B cell (primary cell): ENCODE data around the gene CXCL8. TPM values are rescaled to one million over a fixed set of nuclear protein-coding genes. Genes with fewer than 3 reads are reported as not detected.

Experiments used
- ATAC-seq: fragments of 200-7000 bp; cut with Tn5 transposase; one replicate; pipeline ENCODE4 v1.10.0; 2021; ENCODE audit warnings: low read depth, mild to moderate bottlenecking, moderate number of reproducible peaks, moderate library complexity
- CTCF ChIA-PET: fragments of 350-600 bp; sonication (Branson Sonifier 250); formaldehyde crosslinking; loops from one replicate; lab custom pipeline; 2021; ENCODE audit warnings: antibody characterized with exemption, inconsistent platforms; lab: Charles Lee
- POLR2A ChIA-PET: fragments of 350-600 bp; sonication (Branson Sonifier 250); formaldehyde crosslinking; loops from one replicate; lab custom pipeline; 2021; ENCODE audit warnings: antibody characterized with exemption; lab: Charles Lee
- DNase-seq: peaks from one replicate; pipeline ENCODE4 v3.0.0; 2013
- H2AFZ ChIP-seq: 2 replicates; pipeline ENCODE4 v1.6.1; 2012; ENCODE audit warnings: mild to moderate bottlenecking, low read depth, low read length; ENCODE audit not compliant: insufficient read depth, poor library complexity, severe bottlenecking
- H3K27ac ChIP-seq, 2 donors: 1 replicate in 1 of 2; 2 replicates in 1 of 2; pipeline ENCODE4 v1.5.1; 2012 to 2013; ENCODE audit warnings: low read length in 2 of 2, mild to moderate bottlenecking in 2 of 2, moderate library complexity in 1 of 2
- H3K27me3 ChIP-seq, 4 experiments: fragments of 200-600 bp in 1 of 4; sonication (generic) in 1 of 4; replicated peaks in 1 of 4; 1 replicate in 2 of 4; 2 replicates in 2 of 4; pipeline versions ENCODE4 v1.6.1 to v1.7.0; 2013 to 2016; ENCODE audit warnings: low read length in 3 of 4, mild to moderate bottlenecking in 2 of 4, mixed read lengths in 1 of 4, moderate library complexity in 1 of 4; ENCODE audit not compliant: insufficient read depth in 4 of 4, control insufficient read depth in 3 of 4; ENCODE audit errors: control extremely low read depth in 1 of 4
- H3K36me3 ChIP-seq, 2 experiments: replicated peaks in 1 of 2; 1 replicate in 1 of 2; 2 replicates in 1 of 2; pipeline versions ENCODE4 v1.6.1 to v1.7.1; 2013; ENCODE audit warnings: low read length in 1 of 2; ENCODE audit not compliant: insufficient read depth in 2 of 2, control insufficient read depth in 1 of 2; ENCODE audit errors: control extremely low read depth in 1 of 2, extremely low read depth in 1 of 2
- H3K4me1 ChIP-seq, 2 donors: fragments of 200-600 bp in 1 of 2; sonication (generic) in 1 of 2; 1 replicate in 1 of 2; 2 replicates in 1 of 2; pipeline versions ENCODE4 v1.5.1 to v1.6.1; 2013 to 2017; ENCODE audit warnings: low read length in 2 of 2; ENCODE audit not compliant: control insufficient read depth in 2 of 2, insufficient read depth in 2 of 2
- H3K4me2 ChIP-seq: replicated peaks from 2 replicates; pipeline ENCODE3; 2012; ENCODE audit warnings: mild to moderate bottlenecking, low read depth, low read length; ENCODE audit not compliant: poor library complexity, severe bottlenecking
- H3K4me3 ChIP-seq, 5 experiments: fragments of 200-600 bp in 1 of 5; sonication (generic) in 1 of 5; 1 replicate in 3 of 5; 2 replicates in 2 of 5; pipeline versions ENCODE4 v1.5.1 to v1.7.0; 2011 to 2016; ENCODE audit warnings: low read length in 4 of 5, mild to moderate bottlenecking in 4 of 5, low read depth in 2 of 5, control low read depth in 1 of 5, moderate library complexity in 1 of 5; ENCODE audit not compliant: insufficient read depth in 1 of 5; ENCODE audit errors: control extremely low read depth in 1 of 5, extremely low read depth in 1 of 5
- H3K79me2 ChIP-seq: fragments of 200-600 bp; sonication (generic); one replicate; pipeline ENCODE4 v1.6.0; 2016; ENCODE audit warnings: low read length; ENCODE audit not compliant: control insufficient read depth, insufficient read depth
- H3K9ac ChIP-seq: fragments of 200-600 bp; sonication (generic); 2 replicates; pipeline ENCODE4 v1.6.1; 2017; ENCODE audit warnings: mild to moderate bottlenecking, low read length, moderate library complexity
- H3K9me3 ChIP-seq, 3 donors: one replicate each; pipeline versions ENCODE4 v1.6.1 to v1.7.1; 2013; ENCODE audit warnings: low read length in 2 of 3; ENCODE audit not compliant: control insufficient read depth in 2 of 3, insufficient read depth in 1 of 3; ENCODE audit errors: control extremely low read depth in 1 of 3
- H4K20me1 ChIP-seq: 2 replicates; pipeline ENCODE4 v1.6.0; 2012; ENCODE audit warnings: mild to moderate bottlenecking, low read length; ENCODE audit not compliant: insufficient read depth, control insufficient read depth, poor library complexity, severe bottlenecking
- H3K27ac Mint-ChIP-seq: one replicate; pipeline ENCODE4 v1.8.0; 2021; ENCODE audit warnings: mixed read lengths
- H3K27me3 Mint-ChIP-seq: one replicate; pipeline ENCODE4 v1.8.0; 2021; ENCODE audit warnings: mixed read lengths
- H3K4me1 Mint-ChIP-seq: one replicate; pipeline ENCODE4 v1.8.0; 2021; ENCODE audit warnings: mixed read lengths
- H3K4me3 Mint-ChIP-seq: one replicate; pipeline ENCODE4 v1.8.0; 2021; ENCODE audit warnings: mixed read lengths
- H3K9me3 Mint-ChIP-seq: one replicate; pipeline ENCODE4 v1.8.0; 2022; ENCODE audit warnings: mixed read lengths; ENCODE audit not compliant: insufficient read depth
- EZH2 ChIP-seq: IDR thresholded peaks from 2 replicates; pipeline ENCODE4 v1.6.1; 2012; ENCODE audit warnings: borderline replicate concordance, low read depth, mild to moderate bottlenecking, moderate library complexity, low read length; ENCODE audit not compliant: insufficient read depth, poor library complexity, severe bottlenecking
- WGBS: methylation state at CpG from one replicate; pipeline ENCODE4 v1.1.5; 2013; ENCODE audit warnings: missing lambda C conversion rate; ENCODE audit not compliant: insufficient coverage; 5-methylcytosine and 5-hydroxymethylcytosine counted together
- intact Hi-C: fragments of 100-400 bp; cut with micrococcal nuclease; formaldehyde crosslinking; loops from one replicate; pipeline ENCODE4 v1.10.0; 2022
- polyA plus RNA-seq: library from polyadenylated mRNA; depleted of rRNA; stranded (reverse); fragments of >200 nt; gene quantifications from 2 replicates; pipeline ENCODE4 v1.2.3, GENCODE V29; 2012
- total RNA-seq, 2 donors: library from RNA; stranded (reverse); fragments of 120-200 nt in 1 of 2; gene quantifications; 1 replicate in 1 of 2; 2 replicates in 1 of 2; pipeline versions ENCODE4 v1.2.3 to v1.2.4, GENCODE V29; 2013 to 2022
- TF ChIP-seq, protein P1 (sequence below): fragments of 200-600 bp; IDR thresholded peaks from one replicate; pipeline ENCODE4 v1.8.0; 2022; ENCODE audit warnings: antibody characterized with exemption, mild to moderate bottlenecking

CXCL8 gene
- total and polyA plus RNA-seq, 2 donors (not counting 1 experiment from before 2014, with no cell fraction given): 0.32 to 7.5 TPM

- ChIA-PET CTCF (interaction anchor here (2.3 kb wide), 1 partner anchor 9 kb away, joined by 8 read pairs; the partner anchor contains the start of gene CXCL8), POLR2A (no interaction called here)
- Mint-ChIP-seq H3K4me1 (peaks cover 2% of the 10 kb centered on the region), H3K9me3 (no peaks in the 10 kb centered on the region), H3K4me3 (no peak overlapping the region), H3K27ac (no peak overlapping the region), H3K27me3 (peaks cover 18% of the 10 kb centered on the region)
- DNase-seq (no peak), ATAC-seq (no peak)
- no peaks in the 10 kb centered on the region for H3K36me3 ChIP-seq
- no peak overlapping the region for H3K4me3 ChIP-seq
- no CpG with 5 or more reads among the region's 2 CpGs for WGBS
- H3K4me1 ChIP-seq: no peaks in the 10 kb centered on the region
- TF ChIP-seq EZH2: no peak
- TF ChIP-seq, protein P1, sequence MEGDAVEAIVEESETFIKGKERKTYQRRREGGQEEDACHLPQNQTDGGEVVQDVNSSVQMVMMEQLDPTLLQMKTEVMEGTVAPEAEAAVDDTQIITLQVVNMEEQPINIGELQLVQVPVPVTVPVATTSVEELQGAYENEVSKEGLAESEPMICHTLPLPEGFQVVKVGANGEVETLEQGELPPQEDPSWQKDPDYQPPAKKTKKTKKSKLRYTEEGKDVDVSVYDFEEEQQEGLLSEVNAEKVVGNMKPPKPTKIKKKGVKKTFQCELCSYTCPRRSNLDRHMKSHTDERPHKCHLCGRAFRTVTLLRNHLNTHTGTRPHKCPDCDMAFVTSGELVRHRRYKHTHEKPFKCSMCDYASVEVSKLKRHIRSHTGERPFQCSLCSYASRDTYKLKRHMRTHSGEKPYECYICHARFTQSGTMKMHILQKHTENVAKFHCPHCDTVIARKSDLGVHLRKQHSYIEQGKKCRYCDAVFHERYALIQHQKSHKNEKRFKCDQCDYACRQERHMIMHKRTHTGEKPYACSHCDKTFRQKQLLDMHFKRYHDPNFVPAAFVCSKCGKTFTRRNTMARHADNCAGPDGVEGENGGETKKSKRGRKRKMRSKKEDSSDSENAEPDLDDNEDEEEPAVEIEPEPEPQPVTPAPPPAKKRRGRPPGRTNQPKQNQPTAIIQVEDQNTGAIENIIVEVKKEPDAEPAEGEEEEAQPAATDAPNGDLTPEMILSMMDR: no peak
- intact Hi-C loops: no loop called here
- no peaks in the 10 kb centered on the region for H4K20me1 ChIP-seq
- peaks cover 0 to 4% (median 0%) of the 10 kb centered on the region in 3 donors for H3K9me3 ChIP-seq
- H3K9ac ChIP-seq: no peak overlapping the region
- H3K27me3 ChIP-seq: peaks cover 0 to 4% (median 0%) of the 10 kb centered on the region in 4 experiments
- no peak overlapping the region for H3K27ac ChIP-seq
- H3K4me2 ChIP-seq: no peak overlapping the region
- H2AFZ ChIP-seq: no peak overlapping the region
- H3K79me2 ChIP-seq: no peaks in the 10 kb centered on the region
Measured at GRCh38 chr4:73730292-73730691, 10.1 kb upstream of the CXCL8 start.

DNA sequence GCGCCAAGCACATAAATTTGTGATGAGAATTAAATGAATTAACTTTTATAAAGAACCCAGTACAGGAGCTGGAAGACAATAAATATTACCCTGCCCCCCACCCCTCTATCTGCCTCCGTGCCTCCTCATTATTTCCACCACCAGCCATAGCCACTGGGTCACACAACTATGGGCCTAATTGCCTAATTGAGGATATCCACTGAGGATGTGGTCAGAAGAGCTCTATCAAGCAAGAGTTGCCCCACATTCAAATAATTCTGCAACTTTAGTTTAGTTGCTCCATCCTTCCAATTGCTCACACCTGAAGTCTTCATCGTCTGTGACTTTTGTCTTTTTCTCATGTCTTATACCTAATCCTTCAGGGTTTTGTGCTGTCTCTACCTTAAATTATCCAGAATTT is 9.5 kb upstream of the CXCL8 start:
- Mint-ChIP-seq H3K4me1 (peaks cover 2% of the 10 kb centered on the region), H3K27ac (no peak overlapping the region), H3K27me3 (peaks cover 18% of the 10 kb centered on the region), H3K4me3 (no peak overlapping the region), H3K9me3 (no peaks in the 10 kb centered on the region)
- ChIA-PET POLR2A (no interaction called here), CTCF (interaction anchor here (2.3 kb wide), 1 partner anchor 9 kb away, joined by 8 read pairs; the partner anchor contains the start of gene CXCL8)
- peaks cover 0 to 4% (median 0%) of the 10 kb centered on the region in 3 donors for H3K9me3 ChIP-seq
- H3K36me3 ChIP-seq: no peaks in the 10 kb centered on the region
- no peak overlapping the region for H3K4me3 ChIP-seq
- peaks cover 0 to 4% (median 0%) of the 10 kb centered on the region in 4 experiments for H3K27me3 ChIP-seq
- no peak overlapping the region for H3K9ac ChIP-seq
- H3K4me1 ChIP-seq: no peaks in the 10 kb centered on the region
- no peaks in the 10 kb centered on the region for H3K79me2 ChIP-seq
- no peak overlapping the region for H3K27ac ChIP-seq
- no peak overlapping the region for H3K4me2 ChIP-seq
- 53% methylated on average over 2 of the region's 3 CpGs for WGBS
- ATAC-seq: no peak
- H4K20me1 ChIP-seq: no peaks in the 10 kb centered on the region
- intact Hi-C loops: no loop called here
- no peak overlapping the region for H2AFZ ChIP-seq
- DNase-seq: no peak
- TF ChIP-seq EZH2: no peak
- TF ChIP-seq, protein P1: no peak
